GM23338 (cell line): Measurements from ENCODE around the gene SPATS2. TPM values are rescaled to one million over a fixed set of nuclear protein-coding genes. Genes with fewer than 3 reads are reported as not detected.

Experiments used
- ATAC-seq: fragments of 200-7000 bp; cut with Tn5 transposase; 3 replicates; pipeline ENCODE4 v1.9.1; 2020
- DNase-seq: peaks from one replicate; pipeline ENCODE4 v3.0.0-alpha.2; 2015; ENCODE audit warnings: low spot score
- H2AFZ ChIP-seq: fragments of 200-600 bp; sonication (generic); 2 replicates; pipeline ENCODE4 v1.8.0; 2016; ENCODE audit warnings: antibody characterized with exemption, mild to moderate bottlenecking, moderate library complexity
- H3F3A ChIP-seq: fragments of 200-600 bp; sonication (generic); replicated peaks from 2 replicates; pipeline ENCODE4 v1.8.0; 2017; ENCODE audit warnings: antibody characterized with exemption, mixed run types, low read depth
- H3K27ac ChIP-seq: fragments of 200-600 bp; sonication (generic); 2 replicates; pipeline ENCODE4 v1.6.1; 2016; ENCODE audit warnings: low read depth
- H3K27me3 ChIP-seq: fragments of 200-600 bp; sonication (generic); 2 replicates; pipeline ENCODE4 v1.8.0; 2016; ENCODE audit warnings: mild to moderate bottlenecking, mixed run types, moderate library complexity; ENCODE audit not compliant: insufficient read depth
- H3K36me3 ChIP-seq: fragments of 200-600 bp; sonication (generic); 2 replicates; pipeline ENCODE4 v1.8.0; 2016; ENCODE audit warnings: mild to moderate bottlenecking; ENCODE audit not compliant: insufficient read depth
- H3K4me1 ChIP-seq: fragments of 200-600 bp; sonication (generic); 2 replicates; pipeline ENCODE4 v1.8.0; 2016; ENCODE audit warnings: mild to moderate bottlenecking, moderate library complexity; ENCODE audit not compliant: insufficient read depth
- H3K4me2 ChIP-seq: fragments of 200-600 bp; sonication (generic); 2 replicates; pipeline ENCODE4 v1.7.1; 2017; ENCODE audit warnings: mixed run types
- H3K4me3 ChIP-seq: fragments of 200-600 bp; sonication (generic); 2 replicates; pipeline ENCODE4 v1.6.1; 2016; ENCODE audit warnings: mixed run types
- H3K79me2 ChIP-seq: fragments of 200-600 bp; sonication (generic); replicated peaks from 2 replicates; pipeline ENCODE4 v1.8.0; 2017; ENCODE audit warnings: mild to moderate bottlenecking; ENCODE audit not compliant: insufficient read depth
- H3K9me2 ChIP-seq: fragments of 200-600 bp; sonication (generic); 2 replicates; pipeline ENCODE4 v1.8.0; 2017; ENCODE audit not compliant: insufficient read depth
- H4K20me1 ChIP-seq: fragments of 200-600 bp; sonication (generic); replicated peaks from 2 replicates; pipeline ENCODE4 v1.8.0; 2017; ENCODE audit warnings: mild to moderate bottlenecking; ENCODE audit not compliant: insufficient read depth
- H3K27ac Mint-ChIP-seq: 2 replicates; pipeline ENCODE4 v1.8.0; 2020; ENCODE audit warnings: inconsistent platforms, mild to moderate bottlenecking, moderate library complexity, mixed read lengths
- H3K27me3 Mint-ChIP-seq: 3 replicates; pipeline ENCODE4 v1.8.0; 2022; ENCODE audit warnings: low read depth, mild to moderate bottlenecking, moderate library complexity, mixed read lengths, inconsistent platforms; ENCODE audit not compliant: insufficient read depth, poor library complexity
- H3K36me3 Mint-ChIP-seq: 3 replicates; pipeline ENCODE4 v1.8.0; 2021; ENCODE audit warnings: low read depth, mild to moderate bottlenecking, inconsistent platforms, moderate library complexity, mixed read lengths
- H3K4me1 Mint-ChIP-seq: 3 replicates; pipeline ENCODE4 v1.8.0; 2020; ENCODE audit warnings: mild to moderate bottlenecking, inconsistent platforms, mixed read lengths
- H3K4me3 Mint-ChIP-seq: 3 replicates; pipeline ENCODE4 v1.8.0; 2021; ENCODE audit warnings: moderate library complexity, mild to moderate bottlenecking, inconsistent platforms, mixed read lengths
- H3K9me3 Mint-ChIP-seq: 3 replicates; pipeline ENCODE4 v1.8.0; 2020; ENCODE audit warnings: moderate library complexity, mild to moderate bottlenecking, inconsistent platforms, mixed read lengths
- CREB1 ChIP-seq: fragments of 250-450 bp; sonication (Bioruptor Pico); IDR thresholded peaks from 2 replicates; pipeline ENCODE4 v1.5.0; 2020; ENCODE audit warnings: low read depth, mild to moderate bottlenecking, moderate library complexity
- EZH2 ChIP-seq: fragments of 200-600 bp; sonication (generic); IDR thresholded peaks from one replicate; pipeline ENCODE4 v1.8.0; 2017; ENCODE audit warnings: antibody characterized with exemption, mild to moderate bottlenecking, low read depth; ENCODE audit not compliant: unreplicated experiment
- POLR2AphosphoS5 ChIP-seq: IDR thresholded peaks from 2 replicates; pipeline ENCODE4 v1.6.1; 2016; ENCODE audit warnings: antibody characterized with exemption, low read depth
- STAT1 ChIP-seq: IDR thresholded peaks from one replicate; pipeline ENCODE4 v1.6.1; 2016; ENCODE audit warnings: antibody characterized with exemption; ENCODE audit not compliant: unreplicated experiment
- ZNF114 ChIP-seq: fragments of 250-450 bp; sonication (Bioruptor Pico); IDR thresholded peaks from 2 replicates; pipeline ENCODE4 v1.5.0; 2020; ENCODE audit warnings: mild to moderate bottlenecking, moderate library complexity
- ZNF331 ChIP-seq: fragments of 250-450 bp; sonication (Bioruptor Pico); IDR thresholded peaks from 2 replicates; pipeline ENCODE4 v1.5.0; 2020; ENCODE audit warnings: low read depth, mild to moderate bottlenecking, moderate library complexity
- polyA plus RNA-seq: library from polyadenylated mRNA; unstranded; fragments of >200 nt; fragmentation: Nextera tagmentation; extraction: Ambion mirVana; gene quantifications from 2 replicates; pipeline ENCODE4 v1.2.1, GENCODE V29; 2016
- total RNA-seq: library from RNA; depleted of rRNA; stranded (reverse); fragments of >200 nt; shearing (Covaris generic); gene quantifications from 2 replicates; pipeline ENCODE4 v1.2.3, GENCODE V29; 2014
- TF ChIP-seq, protein P1 (sequence below): IDR thresholded peaks from 2 replicates; pipeline ENCODE4 v1.6.1; 2016; ENCODE audit warnings: antibody characterized with exemption
- TF ChIP-seq, protein P2 (sequence below): IDR thresholded peaks from one replicate; pipeline ENCODE4 v1.6.1; 2018; ENCODE audit warnings: antibody characterized with exemption; ENCODE audit not compliant: unreplicated experiment
- TF ChIP-seq, protein P3 (sequence below): fragments of 250-450 bp; sonication (Bioruptor Pico); IDR thresholded peaks from 2 replicates; pipeline ENCODE4 v1.5.0; 2020; ENCODE audit warnings: mild to moderate bottlenecking, moderate library complexity

SPATS2 gene
- total and polyA plus RNA-seq, 2 experiments from 2014 or later, result 20.6 to 61.0 TPM

DNA sequence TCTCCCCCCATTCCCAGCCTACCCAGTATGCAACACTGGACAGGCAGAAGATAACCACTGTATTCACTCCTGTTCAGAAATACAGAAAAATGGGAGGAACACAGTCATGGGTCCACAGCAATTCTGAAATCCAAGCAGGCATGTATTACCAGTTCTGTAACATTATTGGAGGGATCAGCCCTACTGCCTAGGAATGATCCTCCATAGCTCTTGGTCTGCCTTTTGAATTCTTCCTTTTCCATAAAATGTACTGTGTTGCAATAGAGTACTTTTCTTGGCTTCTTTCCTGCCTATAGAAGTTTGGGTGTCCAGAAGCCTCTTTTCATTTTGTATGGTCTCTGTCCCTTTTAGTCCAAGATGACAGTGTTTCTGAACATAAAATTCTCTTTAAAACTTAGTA, 46.5 kb downstream of the SPATS2 start:
- ATAC-seq, result no peak
- Mint-ChIP-seq H3K27ac (no peak overlapping the region), H3K9me3 (no peaks in the 10 kb centered on the region), H3K4me1 (peaks cover 14% of the 10 kb centered on the region), H3K27me3 (no peaks in the 10 kb centered on the region), H3K36me3 (no peaks in the 10 kb centered on the region), H3K4me3 (no peak overlapping the region)
- H2AFZ ChIP-seq, result no peak overlapping the region
- H3K4me3 ChIP-seq, result no peak overlapping the region
- no peak for DNase-seq
- H3K36me3 ChIP-seq, result no peaks in the 10 kb centered on the region
- TF ChIP-seq CREB1 (CRISPR knock-in tag) (no peak), ZNF331 (CRISPR knock-in tag) (no peak), ZNF114 (CRISPR knock-in tag) (no peak), STAT1 (no peak)
- TF ChIP-seq, protein P1, sequence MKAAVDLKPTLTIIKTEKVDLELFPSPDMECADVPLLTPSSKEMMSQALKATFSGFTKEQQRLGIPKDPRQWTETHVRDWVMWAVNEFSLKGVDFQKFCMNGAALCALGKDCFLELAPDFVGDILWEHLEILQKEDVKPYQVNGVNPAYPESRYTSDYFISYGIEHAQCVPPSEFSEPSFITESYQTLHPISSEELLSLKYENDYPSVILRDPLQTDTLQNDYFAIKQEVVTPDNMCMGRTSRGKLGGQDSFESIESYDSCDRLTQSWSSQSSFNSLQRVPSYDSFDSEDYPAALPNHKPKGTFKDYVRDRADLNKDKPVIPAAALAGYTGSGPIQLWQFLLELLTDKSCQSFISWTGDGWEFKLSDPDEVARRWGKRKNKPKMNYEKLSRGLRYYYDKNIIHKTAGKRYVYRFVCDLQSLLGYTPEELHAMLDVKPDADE, result no peak
- TF ChIP-seq, protein P2, sequence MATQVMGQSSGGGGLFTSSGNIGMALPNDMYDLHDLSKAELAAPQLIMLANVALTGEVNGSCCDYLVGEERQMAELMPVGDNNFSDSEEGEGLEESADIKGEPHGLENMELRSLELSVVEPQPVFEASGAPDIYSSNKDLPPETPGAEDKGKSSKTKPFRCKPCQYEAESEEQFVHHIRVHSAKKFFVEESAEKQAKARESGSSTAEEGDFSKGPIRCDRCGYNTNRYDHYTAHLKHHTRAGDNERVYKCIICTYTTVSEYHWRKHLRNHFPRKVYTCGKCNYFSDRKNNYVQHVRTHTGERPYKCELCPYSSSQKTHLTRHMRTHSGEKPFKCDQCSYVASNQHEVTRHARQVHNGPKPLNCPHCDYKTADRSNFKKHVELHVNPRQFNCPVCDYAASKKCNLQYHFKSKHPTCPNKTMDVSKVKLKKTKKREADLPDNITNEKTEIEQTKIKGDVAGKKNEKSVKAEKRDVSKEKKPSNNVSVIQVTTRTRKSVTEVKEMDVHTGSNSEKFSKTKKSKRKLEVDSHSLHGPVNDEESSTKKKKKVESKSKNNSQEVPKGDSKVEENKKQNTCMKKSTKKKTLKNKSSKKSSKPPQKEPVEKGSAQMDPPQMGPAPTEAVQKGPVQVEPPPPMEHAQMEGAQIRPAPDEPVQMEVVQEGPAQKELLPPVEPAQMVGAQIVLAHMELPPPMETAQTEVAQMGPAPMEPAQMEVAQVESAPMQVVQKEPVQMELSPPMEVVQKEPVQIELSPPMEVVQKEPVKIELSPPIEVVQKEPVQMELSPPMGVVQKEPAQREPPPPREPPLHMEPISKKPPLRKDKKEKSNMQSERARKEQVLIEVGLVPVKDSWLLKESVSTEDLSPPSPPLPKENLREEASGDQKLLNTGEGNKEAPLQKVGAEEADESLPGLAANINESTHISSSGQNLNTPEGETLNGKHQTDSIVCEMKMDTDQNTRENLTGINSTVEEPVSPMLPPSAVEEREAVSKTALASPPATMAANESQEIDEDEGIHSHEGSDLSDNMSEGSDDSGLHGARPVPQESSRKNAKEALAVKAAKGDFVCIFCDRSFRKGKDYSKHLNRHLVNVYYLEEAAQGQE, result no peak
- H3K27me3 ChIP-seq, result no peaks in the 10 kb centered on the region
- H3K4me1 ChIP-seq, result peaks cover 5% of the 10 kb centered on the region; the same call in 1 of the 2 replicates
- no peak overlapping the region for H3K27ac ChIP-seq
- no peaks in the 10 kb centered on the region; the same call in 1 of the 2 replicates for H3K79me2 ChIP-seq
- no peak overlapping the region for H3K4me2 ChIP-seq
- H3K9me2 ChIP-seq, result no peaks in the 10 kb centered on the region
- H3F3A ChIP-seq, result no peaks in the 10 kb centered on the region
- H4K20me1 ChIP-seq, result no peaks in the 10 kb centered on the region

DNA sequence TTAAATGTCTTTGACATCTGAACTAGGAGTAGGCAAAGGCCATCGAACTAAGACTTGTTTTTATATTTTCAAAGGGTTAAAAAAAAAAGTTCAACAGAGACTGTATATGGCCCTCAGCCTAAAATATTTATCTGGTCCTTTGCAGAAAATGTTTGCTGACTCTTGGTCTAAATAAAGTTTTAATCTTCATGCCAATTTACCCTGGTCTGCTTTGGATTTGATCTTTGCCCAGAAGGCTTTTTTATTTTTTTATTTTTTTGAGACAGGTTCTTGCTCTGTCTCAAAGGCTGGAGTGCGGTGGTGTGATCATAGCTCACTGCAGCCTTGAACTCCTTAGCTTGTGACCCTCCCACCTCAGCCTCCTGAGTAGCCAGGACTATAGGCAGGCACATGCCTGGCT, 47.1 kb downstream of the SPATS2 start:
- no peak for ATAC-seq
- TF ChIP-seq STAT1 (no peak), EZH2 (no peak), POLR2AphosphoS5 (no peak)
- TF ChIP-seq, protein P1, result no peak
- TF ChIP-seq, protein P3, sequence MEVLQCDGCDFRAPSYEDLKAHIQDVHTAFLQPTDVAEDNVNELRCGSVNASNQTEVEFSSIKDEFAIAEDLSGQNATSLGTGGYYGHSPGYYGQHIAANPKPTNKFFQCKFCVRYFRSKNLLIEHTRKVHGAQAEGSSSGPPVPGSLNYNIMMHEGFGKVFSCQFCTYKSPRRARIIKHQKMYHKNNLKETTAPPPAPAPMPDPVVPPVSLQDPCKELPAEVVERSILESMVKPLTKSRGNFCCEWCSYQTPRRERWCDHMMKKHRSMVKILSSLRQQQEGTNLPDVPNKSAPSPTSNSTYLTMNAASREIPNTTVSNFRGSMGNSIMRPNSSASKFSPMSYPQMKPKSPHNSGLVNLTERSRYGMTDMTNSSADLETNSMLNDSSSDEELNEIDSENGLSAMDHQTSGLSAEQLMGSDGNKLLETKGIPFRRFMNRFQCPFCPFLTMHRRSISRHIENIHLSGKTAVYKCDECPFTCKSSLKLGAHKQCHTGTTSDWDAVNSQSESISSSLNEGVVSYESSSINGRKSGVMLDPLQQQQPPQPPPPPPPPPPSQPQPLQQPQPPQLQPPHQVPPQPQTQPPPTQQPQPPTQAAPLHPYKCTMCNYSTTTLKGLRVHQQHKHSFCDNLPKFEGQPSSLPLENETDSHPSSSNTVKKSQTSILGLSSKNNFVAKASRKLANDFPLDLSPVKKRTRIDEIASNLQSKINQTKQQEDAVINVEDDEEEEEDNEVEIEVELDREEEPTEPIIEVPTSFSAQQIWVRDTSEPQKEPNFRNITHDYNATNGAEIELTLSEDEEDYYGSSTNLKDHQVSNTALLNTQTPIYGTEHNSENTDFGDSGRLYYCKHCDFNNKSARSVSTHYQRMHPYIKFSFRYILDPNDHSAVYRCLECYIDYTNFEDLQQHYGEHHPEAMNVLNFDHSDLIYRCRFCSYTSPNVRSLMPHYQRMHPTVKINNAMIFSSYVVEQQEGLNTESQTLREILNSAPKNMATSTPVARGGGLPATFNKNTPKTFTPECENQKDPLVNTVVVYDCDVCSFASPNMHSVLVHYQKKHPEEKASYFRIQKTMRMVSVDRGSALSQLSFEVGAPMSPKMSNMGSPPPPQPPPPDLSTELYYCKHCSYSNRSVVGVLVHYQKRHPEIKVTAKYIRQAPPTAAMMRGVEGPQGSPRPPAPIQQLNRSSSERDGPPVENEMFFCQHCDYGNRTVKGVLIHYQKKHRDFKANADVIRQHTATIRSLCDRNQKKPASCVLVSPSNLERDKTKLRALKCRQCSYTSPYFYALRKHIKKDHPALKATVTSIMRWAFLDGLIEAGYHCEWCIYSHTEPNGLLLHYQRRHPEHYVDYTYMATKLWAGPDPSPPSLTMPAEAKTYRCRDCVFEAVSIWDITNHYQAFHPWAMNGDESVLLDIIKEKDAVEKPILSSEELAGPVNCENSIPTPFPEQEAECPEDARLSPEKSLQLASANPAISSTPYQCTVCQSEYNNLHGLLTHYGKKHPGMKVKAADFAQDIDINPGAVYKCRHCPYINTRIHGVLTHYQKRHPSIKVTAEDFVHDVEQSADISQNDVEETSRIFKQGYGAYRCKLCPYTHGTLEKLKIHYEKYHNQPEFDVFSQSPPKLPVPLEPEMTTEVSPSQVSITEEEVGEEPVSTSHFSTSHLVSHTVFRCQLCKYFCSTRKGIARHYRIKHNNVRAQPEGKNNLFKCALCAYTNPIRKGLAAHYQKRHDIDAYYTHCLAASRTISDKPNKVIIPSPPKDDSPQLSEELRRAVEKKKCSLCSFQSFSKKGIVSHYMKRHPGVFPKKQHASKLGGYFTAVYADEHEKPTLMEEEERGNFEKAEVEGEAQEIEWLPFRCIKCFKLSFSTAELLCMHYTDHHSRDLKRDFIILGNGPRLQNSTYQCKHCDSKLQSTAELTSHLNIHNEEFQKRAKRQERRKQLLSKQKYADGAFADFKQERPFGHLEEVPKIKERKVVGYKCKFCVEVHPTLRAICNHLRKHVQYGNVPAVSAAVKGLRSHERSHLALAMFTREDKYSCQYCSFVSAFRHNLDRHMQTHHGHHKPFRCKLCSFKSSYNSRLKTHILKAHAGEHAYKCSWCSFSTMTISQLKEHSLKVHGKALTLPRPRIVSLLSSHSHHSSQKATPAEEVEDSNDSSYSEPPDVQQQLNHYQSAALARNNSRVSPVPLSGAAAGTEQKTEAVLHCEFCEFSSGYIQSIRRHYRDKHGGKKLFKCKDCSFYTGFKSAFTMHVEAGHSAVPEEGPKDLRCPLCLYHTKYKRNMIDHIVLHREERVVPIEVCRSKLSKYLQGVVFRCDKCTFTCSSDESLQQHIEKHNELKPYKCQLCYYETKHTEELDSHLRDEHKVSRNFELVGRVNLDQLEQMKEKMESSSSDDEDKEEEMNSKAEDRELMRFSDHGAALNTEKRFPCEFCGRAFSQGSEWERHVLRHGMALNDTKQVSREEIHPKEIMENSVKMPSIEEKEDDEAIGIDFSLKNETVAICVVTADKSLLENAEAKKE, result no peak

More for the DNA sequence above, 47.1 kb downstream of the SPATS2 start:
- Histone ChIP-seq H2AFZ (no peak overlapping the region), H3K4me2 (no peak overlapping the region), H3K27me3 (no peaks in the 10 kb centered on the region), H3K9me2 (no peaks in the 10 kb centered on the region), H3K4me3 (no peak overlapping the region), H3F3A (no peaks in the 10 kb centered on the region), H3K4me1 (peaks cover 8% of the 10 kb centered on the region), H3K36me3 (no peaks in the 10 kb centered on the region), H3K27ac (no peak overlapping the region), H3K79me2 (no peaks in the 10 kb centered on the region; the same call in 1 of the 2 replicates), H4K20me1 (no peaks in the 10 kb centered on the region)
- no peak overlapping the region for H3K27ac Mint-ChIP-seq
- H3K27me3 Mint-ChIP-seq, result no peaks in the 10 kb centered on the region
- no peaks in the 10 kb centered on the region for H3K36me3 Mint-ChIP-seq
- H3K4me3 Mint-ChIP-seq, result no peak overlapping the region
- peaks cover 14% of the 10 kb centered on the region for H3K4me1 Mint-ChIP-seq
- DNase-seq, result no peak
- no peaks in the 10 kb centered on the region for H3K9me3 Mint-ChIP-seq
